HepG2 (cell line): ENCODE measurements around the gene MRPS25. TPM values are rescaled to one million over a fixed set of nuclear protein-coding genes. Genes with fewer than 3 reads are reported as not detected.

Source experiments
- ATF3 ChIP-seq: sonication (generic); formaldehyde crosslinking; IDR thresholded peaks from 2 replicates; pipeline ENCODE4 v1.4.0; 2020; ENCODE audit warnings: missing genetic modification reagents
- EEA1 ChIP-seq: sonication (generic); formaldehyde crosslinking; IDR thresholded peaks from 2 replicates; pipeline ENCODE4 v1.5.1; 2020; ENCODE audit warnings: mild to moderate bottlenecking, missing genetic modification reagents, borderline replicate concordance
- ESRRA ChIP-seq: sonication (generic); formaldehyde crosslinking; IDR thresholded peaks from 2 replicates; pipeline ENCODE4 v1.5.1; 2020; ENCODE audit warnings: mild to moderate bottlenecking, low read depth, missing genetic modification reagents
- GABPB1 ChIP-seq: IDR thresholded peaks from 2 replicates; pipeline ENCODE4 v1.6.1; 2016; ENCODE audit warnings: mild to moderate bottlenecking, missing genetic modification reagents, moderate library complexity, missing compliant biosample characterization
- NCOA5 ChIP-seq: sonication (generic); formaldehyde crosslinking; IDR thresholded peaks from 2 replicates; pipeline ENCODE4 v1.4.0; 2020; ENCODE audit warnings: missing genetic modification reagents
- NFAT5 ChIP-seq: sonication (generic); formaldehyde crosslinking; IDR thresholded peaks from 2 replicates; pipeline ENCODE4 v1.4.0; 2020; ENCODE audit warnings: missing genetic modification reagents
- NFE2L1 ChIP-seq: sonication (generic); formaldehyde crosslinking; IDR thresholded peaks from 2 replicates; pipeline ENCODE4 v1.4.0; 2020; ENCODE audit warnings: missing genetic modification reagents, mild to moderate bottlenecking, borderline replicate concordance
- NR2F6 ChIP-seq, 2 experiments: IDR thresholded peaks; 2 replicates each; pipeline ENCODE4 v1.6.1; 2016; ENCODE audit warnings: antibody characterized with exemption in 1 of 2, mild to moderate bottlenecking in 1 of 2
- SOX5 ChIP-seq: IDR thresholded peaks from 2 replicates; pipeline ENCODE4 v1.6.1; 2016; ENCODE audit warnings: borderline replicate concordance
- ZNF766 ChIP-seq: sonication (generic); formaldehyde crosslinking; IDR thresholded peaks from 2 replicates; pipeline ENCODE4 v1.5.0; 2020; ENCODE audit warnings: missing genetic modification reagents, borderline replicate concordance
- ZNF800 ChIP-seq: sonication (generic); formaldehyde crosslinking; IDR thresholded peaks from 2 replicates; pipeline ENCODE4 v1.4.0; 2020; ENCODE audit warnings: missing genetic modification reagents
- ZNF879 ChIP-seq: sonication (generic); formaldehyde crosslinking; IDR thresholded peaks from 2 replicates; pipeline ENCODE4 v1.8.1; 2023; ENCODE audit warnings: missing genetic modification reagents
- polyA plus RNA-seq, 8 experiments: library from polyadenylated mRNA; depleted of rRNA in 3 of 8; stranded (reverse) in 7 of 8; unstranded in 1 of 8; fragments of >200 nt; fragmentation: Illumina TruSeq in 4 of 8; extraction: Trizol in 4 of 8; gene quantifications; 2 replicates each; pipeline versions ENCODE4 v1.2.1 to v1.2.3, GENCODE V29; 2011 to 2016; ENCODE audit warnings: low read depth in 4 of 8, missing spikeins in 1 of 8, mixed read lengths in 1 of 8; ENCODE audit not compliant: insufficient read depth in 1 of 8
- total RNA-seq, 5 experiments: library from RNA; depleted of rRNA; stranded (reverse); fragments of >200 nt; fragmentation: Illumina TruSeq; extraction: Trizol; gene quantifications; 2 replicates each; pipeline ENCODE4 v1.2.3, GENCODE V29; 2016; ENCODE audit warnings: low read depth in 1 of 5
- TF ChIP-seq, protein P1 (sequence below): sonication (generic); formaldehyde crosslinking; IDR thresholded peaks from 2 replicates; pipeline ENCODE4 v1.8.1; 2023; ENCODE audit warnings: mild to moderate bottlenecking, missing genetic modification reagents, borderline replicate concordance
- TF ChIP-seq, protein P2 (sequence below): sonication (generic); formaldehyde crosslinking; IDR thresholded peaks from 2 replicates; pipeline ENCODE4 v1.4.0; 2020; ENCODE audit warnings: missing genetic modification reagents
- TF ChIP-seq, protein P3 (sequence below): sonication (generic); formaldehyde crosslinking; IDR thresholded peaks from 2 replicates; pipeline ENCODE4 v1.8.0; 2022; ENCODE audit warnings: mild to moderate bottlenecking, missing genetic modification reagents, moderate library complexity

MRPS25 gene
- total and polyA plus RNA-seq, 2 of the 13 experiments (the other 11 are each of a cell fraction or from before 2014, with no cell fraction given) = 60.1 to 74.3 TPM

DNA sequence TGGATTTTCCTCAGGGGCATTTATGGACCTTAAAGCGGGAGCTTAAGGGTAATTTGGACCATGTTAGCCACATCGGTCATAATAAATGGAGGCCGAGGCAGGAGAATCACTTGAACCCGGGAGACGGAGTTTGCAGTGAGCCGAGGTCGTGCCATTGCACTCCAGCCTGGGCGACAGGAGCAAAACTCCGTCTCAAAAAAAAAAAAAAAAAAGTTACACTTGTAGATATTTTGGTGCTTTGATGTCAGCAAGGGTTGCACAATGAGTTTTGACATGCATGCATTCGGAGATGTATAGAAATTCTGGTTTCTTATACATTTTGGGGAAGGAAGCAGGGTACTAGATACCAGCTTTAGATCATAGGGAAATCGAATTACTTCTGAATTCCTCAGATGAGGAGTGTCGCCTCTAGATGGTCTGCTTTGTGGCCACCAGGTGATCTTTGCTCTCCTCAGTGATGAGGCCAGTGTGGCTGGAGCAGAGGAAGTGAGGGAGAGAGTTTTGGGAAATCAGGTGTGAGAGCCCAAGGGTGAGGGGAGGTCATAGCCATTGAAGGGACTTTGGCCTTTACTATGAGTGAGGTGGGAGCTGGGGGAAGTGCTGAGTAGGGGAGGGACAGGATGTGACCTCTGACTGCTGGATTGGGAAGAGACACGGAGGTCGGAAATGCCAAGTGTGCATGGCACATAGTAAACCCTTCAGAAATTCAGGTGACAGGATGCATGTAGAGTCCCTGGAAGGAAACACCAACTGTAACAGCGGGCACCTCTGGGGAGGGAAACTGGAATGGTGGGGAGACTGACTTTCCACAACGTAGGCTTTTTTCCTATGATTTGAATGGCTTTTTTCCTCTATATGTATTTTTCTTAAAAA is 42.2 kb upstream of the MRPS25 start (continued):
- TF ChIP-seq NFAT5 = 0 out of 2 replicates have a peak, but pooled peaks have one; percentile 30
- no peak for TF ChIP-seq ZNF879 (CRISPR knock-in tag)
- TF ChIP-seq, protein P1, sequence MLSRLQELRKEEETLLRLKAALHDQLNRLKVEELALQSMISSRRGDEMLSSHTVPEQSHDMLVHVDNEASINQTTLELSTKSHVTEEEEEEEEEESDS (CRISPR knock-in tag) = no peak
- TF ChIP-seq ZNF766 (CRISPR knock-in tag) = 0 out of 2 replicates have a peak, but pooled peaks have one; percentile 43
- peak; percentile 96 for TF ChIP-seq ESRRA (CRISPR knock-in tag)
- TF ChIP-seq GABPB1 (CRISPR knock-in tag) = peak; percentile 63
- TF ChIP-seq, protein P2, sequence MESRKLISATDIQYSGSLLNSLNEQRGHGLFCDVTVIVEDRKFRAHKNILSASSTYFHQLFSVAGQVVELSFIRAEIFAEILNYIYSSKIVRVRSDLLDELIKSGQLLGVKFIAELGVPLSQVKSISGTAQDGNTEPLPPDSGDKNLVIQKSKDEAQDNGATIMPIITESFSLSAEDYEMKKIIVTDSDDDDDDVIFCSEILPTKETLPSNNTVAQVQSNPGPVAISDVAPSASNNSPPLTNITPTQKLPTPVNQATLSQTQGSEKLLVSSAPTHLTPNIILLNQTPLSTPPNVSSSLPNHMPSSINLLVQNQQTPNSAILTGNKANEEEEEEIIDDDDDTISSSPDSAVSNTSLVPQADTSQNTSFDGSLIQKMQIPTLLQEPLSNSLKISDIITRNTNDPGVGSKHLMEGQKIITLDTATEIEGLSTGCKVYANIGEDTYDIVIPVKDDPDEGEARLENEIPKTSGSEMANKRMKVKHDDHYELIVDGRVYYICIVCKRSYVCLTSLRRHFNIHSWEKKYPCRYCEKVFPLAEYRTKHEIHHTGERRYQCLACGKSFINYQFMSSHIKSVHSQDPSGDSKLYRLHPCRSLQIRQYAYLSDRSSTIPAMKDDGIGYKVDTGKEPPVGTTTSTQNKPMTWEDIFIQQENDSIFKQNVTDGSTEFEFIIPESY (CRISPR knock-in tag) = no peak
- no peak for TF ChIP-seq ATF3 (CRISPR knock-in tag)
- no peak for TF ChIP-seq NFE2L1
- no peak for TF ChIP-seq ZNF800
- peak; percentile 63; the same call in 1 of the 2 replicates for TF ChIP-seq SOX5 (CRISPR knock-in tag)
- no peak for TF ChIP-seq EEA1 (CRISPR knock-in tag)
- TF ChIP-seq NR2F6 (IDR thresholded peaks at IDR 0.05) = peak; percentile 91
- TF ChIP-seq NR2F6 (CRISPR knock-in tag; IDR thresholded peaks at IDR 0.05) = peak; percentile 98
- TF ChIP-seq, protein P3, sequence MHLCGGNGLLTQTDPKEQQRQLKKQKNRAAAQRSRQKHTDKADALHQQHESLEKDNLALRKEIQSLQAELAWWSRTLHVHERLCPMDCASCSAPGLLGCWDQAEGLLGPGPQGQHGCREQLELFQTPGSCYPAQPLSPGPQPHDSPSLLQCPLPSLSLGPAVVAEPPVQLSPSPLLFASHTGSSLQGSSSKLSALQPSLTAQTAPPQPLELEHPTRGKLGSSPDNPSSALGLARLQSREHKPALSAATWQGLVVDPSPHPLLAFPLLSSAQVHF (CRISPR knock-in tag) = no peak
- no peak for TF ChIP-seq NCOA5 (CRISPR knock-in tag)
